GM12878 (cell line): Measurements from ENCODE around the gene SYNPO. TPM values are rescaled to one million over a fixed set of nuclear protein-coding genes. Genes with fewer than 3 reads are reported as not detected.

ENCODE experiments used
- ATAC-seq: fragments of 200-7000 bp; cut with Tn5 transposase; 3 replicates; pipeline ENCODE4 v1.9.1; 2020; ENCODE audit warnings: mild to moderate bottlenecking, moderate library complexity
- BruUV-seq: library from RNA; stranded (reverse); fragments of 400-500 nt; replicated peaks from 2 replicates; lab custom pipeline; 2021; lab: Mats Ljungman, UMichigan
- CTCF ChIA-PET: fragments of 300-600 bp; sonication (Branson Sonifier 250); formaldehyde crosslinking; extraction: SDS; loops from one replicate; lab custom pipeline; 2021; ENCODE audit warnings: inconsistent platforms; lab: Yijun Ruan, JAX
- POLR2A ChIA-PET: fragments of 350-600 bp; formaldehyde crosslinking; extraction: SDS; loops from one replicate; lab custom pipeline; 2021; ENCODE audit warnings: inconsistent platforms; lab: Charles Lee
- RAD21 ChIA-PET: fragments of 300-600 bp; sonication (Branson Sonifier 250); formaldehyde crosslinking; loops from one replicate; lab custom pipeline; 2023; ENCODE audit warnings: antibody characterized with exemption; ENCODE audit not compliant: unreplicated experiment; lab: Charles Lee
- SMC1A ChIA-PET: fragments of 300-600 bp; sonication (Branson Sonifier 250); formaldehyde crosslinking; loops from one replicate; lab custom pipeline; 2023; ENCODE audit not compliant: unreplicated experiment, uncharacterized antibody; lab: Charles Lee
- DNase-seq: peaks from one replicate; pipeline ENCODE4 v3.0.0-alpha.2; 2011; ENCODE audit warnings: low read depth, low spot score
- FAIRE-seq: peaks from 3 replicates; lab custom pipeline; 2011; peaks lifted over from hg19 to GRCh38; lab: Jason Lieb, UNC
- H2AFZ ChIP-seq: 2 replicates; pipeline ENCODE4 v1.6.0; 2011; ENCODE audit warnings: low read depth, low read length, control low read depth; ENCODE audit not compliant: control insufficient read depth
- H3K27ac ChIP-seq: 2 replicates; pipeline ENCODE4 v1.5.1; 2011; ENCODE audit warnings: control low read depth; ENCODE audit not compliant: control insufficient read depth, insufficient read depth
- H3K27me3 ChIP-seq, 2 experiments: replicated peaks in 1 of 2; 2 replicates each; pipeline versions ENCODE4 v1.6.0 to v1.6.1; 2011; ENCODE audit warnings: low read length in 1 of 2; ENCODE audit not compliant: control insufficient read depth in 2 of 2, insufficient read depth in 2 of 2
- H3K36me3 ChIP-seq, 2 experiments: 2 replicates each; pipeline ENCODE4 v1.5.1; 2011; ENCODE audit warnings: low read length in 1 of 2; ENCODE audit not compliant: control insufficient read depth in 2 of 2, insufficient read depth in 2 of 2
- H3K4me1 ChIP-seq: 2 replicates; pipeline ENCODE4 v1.6.1; 2011; ENCODE audit warnings: mild to moderate bottlenecking, low read length, moderate library complexity, mixed read lengths; ENCODE audit not compliant: control insufficient read depth, insufficient read depth
- H3K4me2 ChIP-seq: 2 replicates; pipeline ENCODE4 v1.6.0; 2011; ENCODE audit warnings: control low read depth; ENCODE audit not compliant: control insufficient read depth, insufficient read depth
- H3K4me3 ChIP-seq: fragments of 200-600 bp; sonication (generic); 2 replicates; pipeline ENCODE4 v1.5.1; 2016
- H3K79me2 ChIP-seq: 2 replicates; pipeline ENCODE4 v1.6.0; 2011; ENCODE audit warnings: low read length; ENCODE audit not compliant: control insufficient read depth, insufficient read depth
- H3K9ac ChIP-seq: 2 replicates; pipeline ENCODE4 v1.8.0; 2011; ENCODE audit warnings: low read length, control low read depth, mixed read lengths; ENCODE audit not compliant: control insufficient read depth, insufficient read depth
- H3K9me3 ChIP-seq: replicated peaks from 3 replicates; pipeline ENCODE4 v1.5.1; 2011; ENCODE audit warnings: mild to moderate bottlenecking, low read length; ENCODE audit not compliant: control insufficient read depth, insufficient read depth
- H4K20me1 ChIP-seq: 2 replicates; pipeline ENCODE4 v1.6.0; 2011; ENCODE audit not compliant: control insufficient read depth, insufficient read depth
- EED ChIP-seq: sonication (generic); IDR thresholded peaks from 2 replicates; pipeline ENCODE4 v1.6.1; 2016; ENCODE audit warnings: antibody characterized with exemption, low read depth
- EP300 ChIP-seq, 2 experiments: fragments of 150-350 bp in 1 of 2; IDR thresholded peaks; 2 replicates each; pipeline ENCODE4 v1.6.1; 2011 to 2012; ENCODE audit warnings: low read depth in 2 of 2, low read length in 2 of 2, borderline replicate concordance in 1 of 2, improper control_type of control experiment in 1 of 2, inconsistent platforms in 1 of 2; ENCODE audit not compliant: control insufficient read depth in 1 of 2
- GABPA ChIP-seq: IDR thresholded peaks from 2 replicates; pipeline ENCODE4 v1.6.1; 2014; ENCODE audit warnings: antibody characterized with exemption, low read depth, mild to moderate bottlenecking, inconsistent platforms
- MLLT1 ChIP-seq: fragments of 450-650 bp; IDR thresholded peaks from 2 replicates; pipeline ENCODE4 v1.6.1; 2016; ENCODE audit warnings: mild to moderate bottlenecking
- TCF3 ChIP-seq: IDR thresholded peaks from 2 replicates; pipeline ENCODE4 v1.6.1; 2012; ENCODE audit warnings: low read depth, mild to moderate bottlenecking, low read length, borderline replicate concordance; ENCODE audit not compliant: insufficient read depth
- ZNF592 ChIP-seq: fragments of 450-650 bp; IDR thresholded peaks from 2 replicates; pipeline ENCODE4 v1.6.1; 2017; ENCODE audit warnings: mild to moderate bottlenecking, moderate library complexity
- ZZZ3 ChIP-seq: IDR thresholded peaks from 2 replicates; pipeline ENCODE4 v1.6.1; 2011; ENCODE audit warnings: low read depth; ENCODE audit not compliant: control insufficient read depth, insufficient read length
- WGBS: methylation state at CpG from one replicate; pipeline ENCODE4 v1.1.6; 2016; ENCODE audit warnings: low lambda C conversion rate; ENCODE audit not compliant: insufficient replicate concordance, insufficient coverage; ENCODE audit errors: missing lambda C conversion rate; 5-methylcytosine and 5-hydroxymethylcytosine counted together
- in situ Hi-C: fragments of 300-500 bp; cut with MboI; formaldehyde crosslinking; loops from 9 replicates; pipeline ENCODE4 v1.14.3; 2018; ENCODE audit warnings: mixed read lengths
- intact Hi-C: fragments of 100-400 bp; cut with micrococcal nuclease; formaldehyde crosslinking; loops from one replicate; pipeline ENCODE4 v1.14.2; 2022; ENCODE audit not compliant: unreplicated experiment
- polyA plus RNA-seq, 11 experiments: library from polyadenylated mRNA; depleted of rRNA in 4 of 11; unstranded in 6 of 11; stranded (reverse) in 5 of 11; fragments of >200 nt; fragmentation: Nextera tagmentation in 4 of 11; fragmentation: Illumina TruSeq in 1 of 11; extraction: Ambion mirVana in 4 of 11; extraction: Trizol in 1 of 11; gene quantifications; 1 replicate in 1 of 11; 2 replicates in 10 of 11; pipeline versions ENCODE4 v1.2.1 to v1.2.3, GENCODE V29; 2011 to 2016; ENCODE audit warnings: inconsistent platforms in 2 of 11, missing spikeins in 2 of 11, low read depth in 1 of 11
- total RNA-seq, 4 experiments: library from RNA; depleted of rRNA in 3 of 4; stranded (reverse); fragments of >200 nt in 3 of 4; fragmentation: Illumina TruSeq in 1 of 4; extraction: Trizol in 1 of 4; gene quantifications; 2 replicates each; pipeline versions ENCODE4 v1.2.1 to v1.2.3, GENCODE V29; 2013 to 2021
- TF ChIP-seq, protein P1 (sequence below): IDR thresholded peaks from 2 replicates; pipeline ENCODE4 v1.6.1; 2012; ENCODE audit warnings: low read depth, low read length, improper control_type of control experiment

SYNPO gene
- total and polyA plus RNA-seq, 10 of the 15 experiments (the other 5 are each of a cell fraction or from before 2014, with no cell fraction given) = 0.77 to 21.0 (median 3.9) TPM

GRCh38 chr5:150595466-150596031 is 44.9 kb upstream of the SYNPO start (continued):
- TF ChIP-seq MLLT1 (no peak), EED (no peak), EP300 (IDR thresholded peaks at IDR 0.05; ENCODE audit: borderline replicate concordance in 1 of 2, control insufficient read depth in 1 of 2, low read depth in 2 of 2, low read length in 2 of 2) (no peak), ZZZ3 (no peak), TCF3 (no peak)
- TF ChIP-seq, protein P1, sequence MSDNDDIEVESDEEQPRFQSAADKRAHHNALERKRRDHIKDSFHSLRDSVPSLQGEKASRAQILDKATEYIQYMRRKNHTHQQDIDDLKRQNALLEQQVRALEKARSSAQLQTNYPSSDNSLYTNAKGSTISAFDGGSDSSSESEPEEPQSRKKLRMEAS = no peak

- no peaks in the 10 kb centered on the region for H3K79me2 ChIP-seq
- H2AFZ ChIP-seq = no peak overlapping the region
- no peak for ATAC-seq
- no peaks in the 10 kb centered on the region for H3K36me3 ChIP-seq
- no peak overlapping the region for H3K4me2 ChIP-seq
- WGBS = 52% methylated on average over 9 of the region's 9 CpGs
- H3K9ac ChIP-seq = no peak overlapping the region
- POLR2A ChIA-PET = no interaction called here
- SMC1A ChIA-PET = no interaction called here
- intact Hi-C loops (no loop called here), in situ Hi-C loops (no loop called here)
- RAD21 ChIA-PET = no interaction called here
- no peaks in the 10 kb centered on the region for H3K9me3 ChIP-seq
- H4K20me1 ChIP-seq = no peaks in the 10 kb centered on the region
- no peak for DNase-seq
- H3K27me3 ChIP-seq = no peaks in the 10 kb centered on the region; a peak in 1 of 4 replicates
- no peak overlapping the region for H3K27ac ChIP-seq
- H3K4me1 ChIP-seq = peaks cover 4% of the 10 kb centered on the region
- FAIRE-seq = no peak
- H3K4me3 ChIP-seq = no peak overlapping the region
- CTCF ChIA-PET = no interaction called here
- no TSS peak for BruUV-seq
- TF ChIP-seq ZNF592 (no peak), GABPA (no peak)
- TF ChIP-seq, all 136 proteins: peak for 0
Measured at GRCh38 chr5:150596313-150596712, 44.1 kb upstream of the SYNPO start.
